Heart left ventricle (tissue), 16 donors: ENCODE measurements around the gene GYPE. TPM values are rescaled to one million over a fixed set of nuclear protein-coding genes. Genes with fewer than 3 reads are reported as not detected.
"Not testable (repeated sequence)": the region's sequence is repeated elsewhere in the genome, so short reads cannot be mapped to it uniquely, and the experiment has no call there.

Experiments used
- ATAC-seq, 4 donors: fragments of 200-7000 bp; cut with Tn5 transposase; one replicate each; pipeline ENCODE4 v1.9.1; 2020 to 2022; ENCODE audit warnings: moderate library complexity in 4 of 4, mild to moderate bottlenecking in 3 of 4, moderate number of reproducible peaks in 1 of 4
- DNase-seq, 5 donors: peaks; one replicate each; pipeline ENCODE4 v3.0.0-alpha.2; 2020
- H3K27ac ChIP-seq, 12 donors: fragments of 200-600 bp; sonication (generic) in 4 of 12; one replicate each; pipeline versions ENCODE4 v1.5.0 to v1.8.0; 2016 to 2022; ENCODE audit warnings: mild to moderate bottlenecking in 2 of 12
- H3K27me3 ChIP-seq, 9 donors: fragments of 200-600 bp; sonication (generic) in 2 of 9; one replicate each; pipeline versions ENCODE4 v1.5.1 to v1.8.0; 2016 to 2022; ENCODE audit warnings: mild to moderate bottlenecking in 3 of 9
- H3K36me3 ChIP-seq, 9 donors: fragments of 200-600 bp; sonication (generic) in 2 of 9; one replicate each; pipeline versions ENCODE4 v1.5.0 to v1.8.0; 2018 to 2022; ENCODE audit warnings: mild to moderate bottlenecking in 2 of 9
- H3K4me1 ChIP-seq, 12 donors: fragments of 200-600 bp; sonication (generic) in 4 of 12; one replicate each; pipeline versions ENCODE4 v1.5.0 to v1.8.0; 2016 to 2022; ENCODE audit warnings: mild to moderate bottlenecking in 3 of 12
- H3K4me3 ChIP-seq, 12 donors: fragments of 200-600 bp; sonication (generic) in 4 of 12; one replicate each; pipeline versions ENCODE4 v1.5.0 to v1.8.0; 2017 to 2022; ENCODE audit warnings: mild to moderate bottlenecking in 9 of 12, moderate library complexity in 4 of 12
- H3K9me3 ChIP-seq, 12 donors: fragments of 200-600 bp; sonication (generic) in 4 of 12; one replicate each; pipeline versions ENCODE4 v1.5.0 to v1.8.0; 2016 to 2022; ENCODE audit warnings: mild to moderate bottlenecking in 1 of 12
- CTCF ChIP-seq, 12 donors: fragments of 200-600 bp; sonication (generic) in 4 of 12; IDR thresholded peaks; one replicate each; pipeline versions ENCODE4 v1.5.0 to v1.8.0; 2018 to 2022; ENCODE audit warnings: antibody characterized with exemption in 12 of 12, mild to moderate bottlenecking in 5 of 12
- POLR2A ChIP-seq, 2 donors: fragments of 450-650 bp; IDR thresholded peaks; one replicate each; pipeline ENCODE4 v1.6.1; 2017; ENCODE audit warnings: antibody characterized with exemption in 2 of 2, mild to moderate bottlenecking in 2 of 2, moderate library complexity in 2 of 2
- WGBS, 4 donors: extraction: QIAGEN DNeasy Blood & Tissue Kit in 2 of 4; methylation state at CpG; one replicate each; pipeline versions ENCODE4 v1.1.5 to v1.1.7; 2013 to 2018; 5-methylcytosine and 5-hydroxymethylcytosine counted together
- intact Hi-C, 10 donors: fragments of 100-400 bp; cut with DNase I; formaldehyde crosslinking; loops; one replicate each; pipeline versions ENCODE4 v1.11.1 to v1.14.2; 2022
- polyA plus RNA-seq, 2 donors: library from polyadenylated mRNA; stranded (reverse); fragments of 200-250 nt; gene quantifications; one replicate each; pipeline ENCODE4 v1.2.3, GENCODE V29; 2013
- total RNA-seq, 9 donors: library from RNA; depleted of rRNA in 2 of 9; stranded (reverse); fragments of >200 nt in 2 of 9; fragmentation: NEBNext Ultra II Directional in 3 of 9; extraction: Animal tissue kit (Norgen Biotek cat#: 25700) in 3 of 9; gene quantifications; one replicate each; pipeline versions ENCODE4 v1.1.0 to v1.2.4, GENCODE V29; 2016 to 2023
- donor health status: ischemic (EF 13 %, LVEDD 7.1; RV severe dilation, severe dysfunction).
- donor health status: healthy with polysubstance abuse.
- donor health status: DM: no; HTN: yes; CAD: no.
- donor health status: DM: no; HTN: no; CAD: no.
- donor health status: ischemic (EF 25% LVEDD 6.9; RV normal size, moderate dysfunction).
- donor health status: ischemic (EF 25% LVEDD 5.7; RV mildly dilated, moderate dysfunction).
- donor health status: healthy.
- donor health status: DM: yes; HTN: yes; CAD: no.
- donor health status: ischemic (EF 35%, LVEDD 5.7; RV mildly dilated, moderate dysfunction).
- donor health status: nonischemic (EF 11% LVEDD 7.7; RV severe dilation, severe dysfunction).
- donor health status: DM: yes; HTN: yes; CAD: no.
- donor health status: PGD.
- donor health status: ischemic (EF 29% LVEDD 5.4; RV normal size, mild dysfunction).
- donor health status: nonischemic (EF 23%, LVEDD 6.1; RV moderate dilation, normal function).

Gene GYPE
- total and polyA plus RNA-seq, 11 donors, result 0.16 to 0.63 (median 0.26) TPM; not detected in 1

DNA sequence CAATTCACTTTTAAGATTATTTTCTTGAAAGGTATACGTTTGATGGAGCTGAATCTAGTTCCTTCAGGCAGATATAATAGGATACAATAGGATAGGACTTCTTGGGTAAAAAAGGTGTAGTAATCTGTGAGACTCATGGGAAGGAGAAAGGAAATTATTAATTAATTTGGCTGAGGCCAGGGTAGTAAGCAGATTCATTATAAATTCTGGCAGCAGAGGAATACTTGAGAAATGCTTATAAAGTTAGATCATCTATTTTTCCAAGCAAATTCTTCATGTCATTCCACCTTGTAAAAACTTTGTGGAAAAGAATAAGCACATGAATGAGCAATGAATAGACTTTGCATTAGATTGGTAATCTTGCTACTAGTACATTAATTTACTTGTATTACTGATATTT is 46.9 kb downstream of the GYPE start:
- Histone ChIP-seq H3K9me3 (no peaks in the 10 kb centered on the region), H3K36me3 (no peaks in the 10 kb centered on the region), H3K27ac (no peak overlapping the region), H3K4me3 (no peak overlapping the region), H3K4me1 (no peaks in the 10 kb centered on the region), H3K27me3 (no peaks in the 10 kb centered on the region)
- intact Hi-C loops, result no loop called here
- TF ChIP-seq CTCF (IDR thresholded peaks at IDR 0.05) (no peak), POLR2A (IDR thresholded peaks at IDR 0.05) (no peak)
- WGBS, 4 donors, result 69 to 81% (median 76%) methylated on average over 1 of the region's 1 CpG
- ATAC-seq, result no peak
- no peak for DNase-seq

GRCh38 chr4:143857391-143858336 is 47.7 kb downstream of the GYPE start:
- ATAC-seq, H3K9me3 ChIP-seq, intact Hi-C loops, H3K4me3 ChIP-seq, H3K27ac ChIP-seq, H3K4me1 ChIP-seq, H3K36me3 ChIP-seq, H3K27me3 ChIP-seq, DNase-seq: not testable (repeated sequence)
- 59 to 76% (median 69%) methylated on average over 6 of the region's 6 CpGs for WGBS, 4 donors

DNA sequence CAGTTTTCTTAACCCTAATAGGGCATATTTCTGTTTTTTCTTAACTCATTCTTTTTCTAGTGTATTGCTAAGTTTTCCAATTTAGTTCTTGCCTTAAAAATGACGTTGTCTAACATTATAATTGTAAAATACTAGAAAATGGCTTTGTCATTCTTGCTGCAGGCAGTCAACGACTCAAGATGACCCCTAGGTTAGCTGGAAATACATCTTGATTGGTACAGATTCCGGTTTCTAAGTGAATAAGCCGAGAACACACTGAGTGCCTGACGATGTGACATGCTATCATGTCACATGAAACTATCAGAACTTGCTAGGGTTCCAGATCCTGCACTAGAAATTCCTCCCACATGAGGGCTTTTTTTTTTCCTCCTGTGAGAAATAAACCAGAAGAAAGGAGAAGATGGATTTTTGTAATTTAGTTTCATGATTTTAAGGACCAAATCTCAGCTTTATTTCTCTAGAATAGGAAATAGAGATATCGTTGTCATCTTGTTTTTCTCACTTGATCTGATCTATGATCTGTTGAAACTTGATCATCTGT is 49.3 kb downstream of the GYPE start:
- H3K9me3 ChIP-seq, H3K4me1 ChIP-seq, DNase-seq, intact Hi-C loops, H3K4me3 ChIP-seq, H3K27ac ChIP-seq, H3K36me3 ChIP-seq, H3K27me3 ChIP-seq, ATAC-seq: not testable (repeated sequence)
- 42 to 57% (median 49%) methylated on average over 6 of the region's 6 CpGs for WGBS, 4 donors

DNA sequence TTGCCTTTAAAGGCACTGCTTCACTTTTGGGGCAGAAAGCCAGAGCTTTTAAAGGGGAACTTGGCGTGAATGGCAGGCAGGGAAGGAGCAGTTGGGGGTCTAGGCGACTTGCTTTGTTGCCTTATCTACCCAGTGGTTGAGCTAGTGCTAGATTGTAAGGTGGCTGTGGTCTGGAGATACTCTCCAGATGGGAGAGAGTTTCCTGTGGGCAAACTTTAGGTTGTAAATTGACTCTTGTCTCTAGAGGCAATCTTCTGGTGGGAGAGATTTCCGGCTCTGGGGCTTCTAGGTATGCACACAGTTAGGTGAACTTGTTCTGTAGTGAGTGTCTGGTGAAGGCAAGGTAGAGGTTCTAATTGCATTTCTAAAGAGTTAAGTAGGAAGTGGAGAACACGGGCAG is 50.7 kb downstream of the GYPE start:
- H3K4me1 ChIP-seq, H3K9me3 ChIP-seq, DNase-seq, H3K4me3 ChIP-seq, H3K27me3 ChIP-seq, ATAC-seq, H3K36me3 ChIP-seq, H3K27ac ChIP-seq, intact Hi-C loops: not testable (repeated sequence)
- 48 to 65% (median 57%) methylated on average over 4 of the region's 4 CpGs for WGBS, 4 donors

DNA sequence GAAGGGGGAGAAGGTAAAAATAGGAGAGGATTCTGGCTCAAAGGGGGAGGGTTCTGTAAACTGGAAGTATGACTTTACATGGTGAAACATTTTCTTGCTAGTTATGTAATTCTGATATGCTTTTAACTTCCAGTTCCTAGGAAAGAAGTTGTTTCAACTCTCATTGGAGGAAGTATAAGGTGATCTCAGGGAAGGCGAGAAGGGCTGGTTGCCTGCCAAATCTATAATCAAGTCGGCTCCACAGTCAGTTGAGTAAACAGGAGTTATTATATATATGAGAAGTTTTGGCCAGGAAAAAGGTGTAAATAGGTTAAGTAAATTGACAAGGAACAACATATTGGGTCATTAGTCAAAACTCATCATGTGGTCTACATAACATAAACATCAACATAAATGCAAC is 56.1 kb downstream of the GYPE start:
- intact Hi-C loops, DNase-seq, H3K27me3 ChIP-seq, H3K4me1 ChIP-seq, H3K4me3 ChIP-seq, H3K27ac ChIP-seq, H3K9me3 ChIP-seq, H3K36me3 ChIP-seq, ATAC-seq: not testable (repeated sequence)
- 73 to 77% (median 74%) methylated on average over 2 of the region's 2 CpGs for WGBS, 4 donors

DNA sequence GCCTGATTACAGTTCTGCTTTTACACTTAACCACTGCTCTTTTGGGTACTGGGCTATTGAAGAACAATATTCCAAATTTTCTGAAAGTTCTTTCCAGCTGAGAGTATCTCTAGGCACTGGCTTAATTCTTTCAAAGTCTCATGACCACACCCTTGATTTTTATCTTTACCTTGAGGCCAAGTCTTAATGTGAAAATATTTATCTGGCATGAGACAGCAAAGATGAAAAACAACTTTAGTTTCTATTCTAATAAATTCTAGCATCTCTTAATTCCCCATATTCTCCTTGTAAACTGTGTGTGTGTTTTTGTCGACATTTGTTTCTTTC is 61.9 kb downstream of the GYPE start:
- H3K27me3 ChIP-seq, H3K4me1 ChIP-seq, H3K36me3 ChIP-seq, ATAC-seq, H3K9me3 ChIP-seq, H3K4me3 ChIP-seq, H3K27ac ChIP-seq, DNase-seq, intact Hi-C loops: not testable (repeated sequence)
- 78 to 98% (median 94%) methylated on average over 1 of the region's 1 CpG for WGBS, 4 donors

DNA sequence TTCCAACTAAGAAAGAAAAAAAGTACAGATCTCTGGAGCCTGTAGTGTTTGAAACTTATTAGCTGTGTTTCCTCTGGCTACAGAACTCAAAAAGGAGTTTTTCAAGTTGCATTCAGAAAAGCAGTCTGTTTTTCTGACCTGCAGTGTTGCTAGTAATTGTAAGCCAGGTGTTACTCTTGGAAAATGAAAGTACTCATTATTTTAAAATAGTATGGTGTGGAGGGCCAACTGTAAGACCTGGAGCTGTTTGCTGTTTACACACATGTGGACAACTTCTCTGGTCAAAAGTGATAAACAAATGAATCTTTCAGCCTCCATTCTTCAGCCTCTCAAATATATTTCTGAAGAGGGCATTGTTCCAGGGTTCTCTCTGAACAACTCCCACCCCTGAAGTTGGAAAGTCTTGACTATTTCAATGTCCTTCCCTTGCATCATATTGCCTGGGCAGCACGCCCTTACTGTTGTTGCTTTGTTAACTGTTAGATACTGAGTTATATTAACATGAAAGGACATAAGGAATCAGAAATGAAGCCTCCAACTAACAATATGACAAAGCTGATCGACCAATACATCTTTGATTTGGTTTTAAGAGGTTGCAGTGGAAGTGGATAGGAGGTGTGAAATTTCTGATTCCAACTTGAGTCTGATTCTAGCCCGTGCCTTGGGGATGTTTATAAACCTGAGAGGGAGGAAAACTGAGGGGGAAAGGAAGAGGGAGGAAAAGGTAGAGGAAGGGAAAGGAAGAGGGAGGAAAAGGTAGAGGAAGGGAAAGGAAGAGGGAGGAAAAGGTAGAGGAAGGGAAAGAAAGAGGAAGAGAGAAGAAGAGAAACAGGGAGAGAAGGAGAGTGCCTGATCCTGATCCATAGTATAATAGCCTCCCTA is 62.5 kb downstream of the GYPE start:
- H3K36me3 ChIP-seq, DNase-seq, H3K27me3 ChIP-seq, H3K4me1 ChIP-seq, intact Hi-C loops, H3K4me3 ChIP-seq, ATAC-seq, H3K27ac ChIP-seq, H3K9me3 ChIP-seq: not testable (repeated sequence)
- WGBS, 4 donors, result 66 to 76% (median 70%) methylated on average over 3 of the region's 3 CpGs

DNA sequence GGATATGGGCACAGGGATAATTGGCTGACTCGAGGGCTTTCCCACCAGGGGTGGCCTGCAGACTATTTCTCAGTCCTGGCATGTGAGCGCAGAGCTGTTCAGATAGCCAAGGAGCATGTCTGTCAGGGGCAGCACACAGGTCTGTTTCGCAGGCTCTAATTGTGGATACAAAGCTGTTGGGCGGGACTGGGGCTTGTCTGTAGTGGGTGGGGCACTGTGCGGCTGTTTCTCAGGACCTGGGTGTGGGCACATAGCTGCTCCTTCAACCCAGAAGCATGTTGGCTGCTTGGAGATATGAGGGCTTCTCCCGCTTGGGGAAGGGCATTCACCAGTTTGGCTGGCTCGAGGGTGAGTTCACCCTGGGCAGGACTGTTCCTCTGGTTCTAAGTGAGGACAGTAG is 65.9 kb downstream of the GYPE start:
- H3K27ac ChIP-seq, H3K9me3 ChIP-seq, H3K27me3 ChIP-seq, H3K4me1 ChIP-seq, DNase-seq, intact Hi-C loops, ATAC-seq, H3K4me3 ChIP-seq, H3K36me3 ChIP-seq: not testable (repeated sequence)
- 55 to 75% (median 65%) methylated on average over 5 to 6 of the region's 7 CpGs for WGBS, 4 donors

DNA sequence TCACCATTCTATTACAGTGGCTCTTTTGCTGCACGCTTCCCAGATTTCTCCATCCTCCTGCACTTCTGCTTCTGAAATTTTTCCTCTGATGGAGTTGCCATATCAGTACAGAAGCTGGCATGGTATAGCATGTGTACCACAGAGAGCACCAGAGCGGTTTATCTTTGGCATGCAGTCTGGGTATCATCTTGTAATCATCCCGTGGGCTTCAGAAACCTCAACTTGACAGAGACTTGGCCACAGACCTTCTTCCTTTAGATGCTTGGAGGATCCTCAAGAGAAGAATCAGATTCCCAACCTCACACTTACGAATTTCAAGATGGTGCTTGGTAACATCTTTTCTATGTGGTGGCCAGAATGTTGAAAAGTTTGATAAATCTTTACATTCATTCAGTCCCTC is 71.2 kb downstream of the GYPE start:
- WGBS, 4 donors, result 72 to 88% (median 83%) methylated on average over 4 of the region's 4 CpGs

More for the DNA sequence above, 71.2 kb downstream of the GYPE start:
- H3K36me3 ChIP-seq, H3K4me1 ChIP-seq, DNase-seq, H3K27ac ChIP-seq, H3K4me3 ChIP-seq, intact Hi-C loops, ATAC-seq, H3K27me3 ChIP-seq: not testable (repeated sequence)
- H3K9me3 ChIP-seq, result peaks cover 0 to 12% (median 3%) of the 10 kb centered on the region in 12 donors
